HG03108 (cell line): ENCODE results near the gene CDR2.
"Not testable (repeated sequence)": the region's sequence is repeated elsewhere in the genome, so short reads cannot be mapped to it uniquely, and the experiment has no call there.

ENCODE experiments used
- ATAC-seq: cut with Tn5 transposase; IDR thresholded peaks from one replicate; pipeline ENCODE4 v1.9.1; 2021; ENCODE audit warnings: moderate library complexity; ENCODE audit not compliant: unreplicated experiment

CDR2 gene

DNA sequence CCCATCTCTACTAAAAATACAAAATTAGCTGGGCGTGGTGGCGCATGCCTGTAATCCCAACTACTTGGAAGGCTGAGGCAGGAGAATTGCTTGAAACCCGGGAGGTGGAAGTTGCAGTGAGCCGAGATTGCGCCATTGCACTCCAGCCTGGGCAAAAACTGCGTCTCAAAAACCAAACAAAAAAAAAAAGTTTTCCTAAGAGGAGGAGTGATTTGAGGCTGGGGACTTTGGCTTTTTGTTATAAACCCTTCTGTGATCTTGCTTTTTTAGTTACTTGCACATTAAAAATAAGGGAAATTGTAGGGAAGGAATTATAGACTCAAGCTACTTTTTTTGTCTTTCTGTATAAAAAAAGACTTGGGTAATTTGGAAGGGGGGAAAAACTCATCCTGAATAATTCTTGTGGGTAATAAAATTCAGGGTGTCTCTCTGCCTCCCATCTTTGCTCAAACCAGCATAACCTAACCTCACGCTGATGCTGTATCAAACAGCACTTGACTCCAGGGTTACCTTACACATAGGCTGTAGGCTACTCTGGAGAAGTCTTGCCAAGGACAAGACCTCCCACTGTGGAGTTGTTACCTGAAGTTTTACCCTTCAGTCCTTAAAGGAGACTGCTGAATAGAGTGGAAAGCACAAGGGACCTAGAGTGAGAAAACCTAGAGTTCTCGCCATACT, 1.7 kb upstream of the CDR2 start:
- no peak for ATAC-seq

DNA sequence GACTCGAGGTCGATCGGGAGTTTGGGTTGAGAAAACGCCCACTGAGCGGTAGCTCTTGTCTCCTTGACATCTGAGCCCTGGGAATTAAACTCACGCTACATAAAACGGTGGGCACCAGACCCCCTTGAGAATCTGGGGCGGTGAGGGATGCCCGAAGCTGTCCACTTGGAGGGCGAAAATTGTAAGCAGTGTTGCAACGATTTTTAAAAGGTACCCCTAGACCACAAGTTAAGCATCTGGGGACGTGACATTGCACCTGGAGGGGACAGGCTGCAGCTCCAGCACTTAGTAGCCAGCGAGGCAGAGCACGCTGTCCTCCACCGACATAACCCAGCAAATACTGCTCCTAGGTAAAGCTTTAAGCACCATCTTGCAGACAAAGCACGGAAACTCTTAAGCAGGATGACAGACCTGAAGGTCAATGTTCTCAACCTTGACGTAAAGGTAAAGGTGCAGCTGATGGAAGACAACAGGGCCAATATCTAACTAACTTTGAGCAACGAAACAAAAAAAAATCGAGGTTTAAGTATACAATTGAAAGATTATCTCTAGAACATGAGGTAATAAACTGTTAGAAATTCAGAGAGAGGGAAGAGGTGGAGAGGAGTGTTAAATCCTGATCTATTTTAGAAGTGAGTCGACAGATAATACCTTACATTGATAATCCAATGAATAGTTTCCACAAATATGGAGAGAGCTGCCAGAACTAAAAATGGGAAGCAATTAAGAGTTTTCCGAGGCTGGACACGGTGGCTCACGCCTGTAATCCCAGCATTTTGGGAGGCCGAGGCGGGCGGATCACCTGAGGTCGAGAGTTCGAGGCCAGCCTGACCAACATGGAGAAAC, 921 bp upstream of the CDR2 start:
- ATAC-seq, result no peak

DNA sequence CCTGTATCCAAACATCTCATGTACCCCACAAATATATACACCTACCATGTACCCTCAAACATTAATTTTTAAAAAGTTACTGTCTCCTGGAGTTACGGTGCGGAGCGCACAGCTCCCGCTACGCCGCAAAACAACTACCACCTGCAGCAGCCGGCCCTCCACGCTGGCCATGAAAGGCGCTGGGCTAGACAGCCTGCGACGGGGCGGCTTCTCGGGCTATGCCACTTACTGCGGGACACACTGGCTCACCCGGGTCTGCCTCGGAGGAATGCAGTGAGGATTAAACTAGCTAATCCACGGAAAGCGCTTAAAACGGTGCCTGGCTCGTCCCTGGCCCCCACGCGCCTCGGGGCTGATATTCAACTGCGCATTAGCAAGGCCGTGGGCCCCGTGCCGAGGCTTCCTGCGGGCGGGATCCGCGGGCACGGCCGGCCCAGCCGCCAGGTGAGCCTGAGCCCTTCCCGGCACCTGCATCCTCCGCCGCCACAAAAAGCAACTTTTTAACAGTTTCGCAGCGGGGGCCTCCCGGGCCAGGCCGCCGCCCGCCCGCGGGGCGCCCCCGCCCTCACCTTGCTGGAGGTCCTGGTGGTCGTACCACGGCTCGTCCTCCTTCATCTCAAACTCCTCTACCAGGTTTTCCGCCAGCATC, 633 bp downstream of the CDR2 start:
- peak; percentile 17 for ATAC-seq

DNA sequence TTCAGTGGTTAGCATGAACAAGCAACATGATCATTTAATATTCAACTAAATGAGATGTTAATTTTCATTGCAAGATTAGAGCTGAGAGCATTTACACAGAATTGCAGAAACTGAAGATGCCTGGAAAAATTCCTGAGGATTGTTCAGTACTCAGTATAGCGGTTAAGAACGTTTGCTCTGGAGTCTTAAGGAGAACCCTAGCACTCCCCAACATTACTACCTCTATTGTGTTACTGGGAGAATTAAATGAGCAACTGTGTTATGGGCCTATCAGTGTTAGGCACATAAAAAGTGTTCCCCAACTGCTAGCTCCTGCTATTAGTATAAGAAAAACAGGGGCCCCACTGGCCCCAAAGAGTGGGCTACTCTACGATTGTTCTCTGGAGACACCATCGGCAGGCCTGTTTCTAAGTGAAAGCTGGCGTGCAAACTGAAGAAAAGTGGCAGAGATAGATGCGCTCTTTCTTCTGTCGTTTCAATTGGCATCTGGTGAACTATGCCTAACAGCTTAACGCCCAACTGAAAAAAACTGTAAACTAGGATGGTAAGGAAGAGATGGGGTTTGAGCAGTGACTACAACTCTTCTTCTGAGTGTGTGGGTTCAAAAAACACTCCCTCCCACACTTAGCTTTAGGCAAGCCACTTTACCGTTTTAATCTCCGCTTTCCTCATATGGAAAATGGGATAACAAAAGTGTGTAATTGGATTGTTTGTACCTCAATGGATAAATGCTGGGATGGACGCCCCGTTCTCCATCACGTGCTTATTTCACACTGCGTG, 1.3 kb downstream of the CDR2 start:
- ATAC-seq, result no peak

- no peak for ATAC-seq
Measured at GRCh38 chr16:22370038-22370820, 4.2 kb downstream of the CDR2 start.

GRCh38 chr16:22369221-22369811, 5.1 kb downstream of the CDR2 start:
- no peak for ATAC-seq

DNA sequence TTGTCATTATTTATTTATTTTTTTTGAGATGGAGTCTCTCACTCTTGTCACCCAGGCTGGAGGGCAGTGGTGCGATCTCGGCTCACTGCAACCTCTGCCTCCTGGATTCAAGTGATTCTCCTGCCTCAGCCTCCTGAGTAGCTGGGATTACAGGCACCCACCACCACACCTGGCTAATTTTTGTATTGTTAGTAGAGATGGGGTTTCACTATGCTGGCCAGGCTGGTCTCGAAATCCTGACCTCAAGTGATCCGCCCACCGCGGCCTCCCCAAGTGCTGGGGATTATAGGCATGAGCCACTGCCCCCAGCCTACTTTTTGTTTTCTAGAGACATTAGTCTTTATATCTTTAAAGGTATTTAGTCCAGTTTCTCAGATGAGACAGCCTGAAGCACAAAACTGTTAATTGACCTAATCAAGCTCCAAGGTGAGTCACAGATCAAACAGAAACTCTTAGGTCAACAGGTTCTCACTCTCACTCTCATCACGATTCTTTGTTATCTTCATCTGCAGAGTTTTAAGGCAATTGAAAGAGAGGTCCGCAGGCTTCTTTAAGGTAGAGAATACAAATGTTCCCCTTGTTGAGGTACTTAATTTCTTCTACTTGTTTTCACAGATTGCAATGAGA, 6.1 kb downstream of the CDR2 start:
- ATAC-seq, result not testable (repeated sequence)

DNA sequence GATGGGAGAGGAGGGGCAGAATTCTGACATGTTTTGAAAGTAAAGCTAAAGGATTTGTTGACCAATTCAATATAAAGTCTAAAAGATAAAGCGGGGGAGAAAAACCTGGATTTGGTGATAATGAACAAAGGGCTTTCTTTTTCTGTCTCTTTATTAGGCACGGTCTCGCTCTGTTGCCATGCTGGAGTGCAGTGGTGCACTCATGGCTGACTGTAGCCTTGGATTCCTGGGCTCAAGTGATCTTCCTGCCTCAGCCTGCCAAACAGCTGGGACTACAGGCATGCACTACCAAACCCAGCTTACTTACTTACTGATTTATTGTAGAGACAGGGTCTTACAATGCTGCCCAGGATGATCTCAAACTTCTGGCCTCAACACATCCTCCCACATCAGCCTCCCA, 7.5 kb downstream of the CDR2 start:
- no peak for ATAC-seq

DNA sequence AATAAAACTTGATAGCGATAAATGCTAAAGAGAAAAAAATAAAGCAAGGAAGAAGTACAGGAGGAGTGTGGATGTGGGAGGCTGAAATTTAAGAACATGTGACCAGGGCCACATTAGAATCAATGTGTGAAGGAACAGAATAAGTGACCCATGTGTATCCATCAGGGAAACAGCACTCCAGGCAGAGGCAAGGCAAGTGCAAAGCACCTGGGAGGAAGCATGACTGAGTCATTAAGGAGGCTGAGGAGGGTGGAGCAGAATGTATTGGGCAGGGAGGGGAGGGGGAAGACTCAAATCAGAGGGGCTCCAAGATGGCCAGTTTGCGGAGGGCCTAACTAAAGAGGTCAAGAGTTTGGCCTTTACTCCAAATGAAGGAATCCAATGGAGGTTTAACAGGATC, 8.0 kb downstream of the CDR2 start:
- no peak for ATAC-seq

- no peak for ATAC-seq
Measured at GRCh38 chr16:22364241-22364640, 10.2 kb downstream of the CDR2 start.

DNA sequence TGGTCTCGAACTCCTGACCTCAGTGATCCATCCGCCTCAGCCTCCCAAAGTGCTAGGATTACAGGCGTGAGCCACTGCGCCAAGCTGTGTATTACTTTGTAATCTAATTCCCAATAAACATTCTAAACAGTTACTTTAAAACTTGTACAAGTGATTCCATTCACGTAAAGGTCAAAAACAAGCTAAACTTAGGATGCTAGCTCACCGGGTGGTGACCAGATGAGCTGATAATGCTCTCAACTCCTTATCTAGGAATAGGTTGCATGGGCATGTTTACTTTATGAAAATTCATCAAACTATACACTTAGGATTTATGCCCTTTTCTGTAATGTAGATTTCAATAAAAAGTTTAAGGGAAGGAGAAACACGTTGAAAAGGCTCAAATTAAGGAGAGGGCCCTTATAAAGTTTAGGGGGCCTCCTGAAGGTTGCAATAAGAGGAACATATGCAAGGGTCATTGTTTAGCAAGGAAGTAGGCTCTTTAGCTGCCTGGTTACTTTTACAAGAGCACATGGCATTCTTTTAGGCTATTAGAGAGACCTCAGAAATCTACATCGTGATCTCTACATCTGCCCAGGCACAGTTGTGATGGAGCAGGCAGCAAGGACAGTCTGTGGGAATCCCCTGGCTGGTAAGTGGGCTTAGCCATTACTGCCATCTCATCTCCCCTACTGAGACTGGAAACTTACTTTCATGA, 13.3 kb downstream of the CDR2 start:
- no peak for ATAC-seq

DNA sequence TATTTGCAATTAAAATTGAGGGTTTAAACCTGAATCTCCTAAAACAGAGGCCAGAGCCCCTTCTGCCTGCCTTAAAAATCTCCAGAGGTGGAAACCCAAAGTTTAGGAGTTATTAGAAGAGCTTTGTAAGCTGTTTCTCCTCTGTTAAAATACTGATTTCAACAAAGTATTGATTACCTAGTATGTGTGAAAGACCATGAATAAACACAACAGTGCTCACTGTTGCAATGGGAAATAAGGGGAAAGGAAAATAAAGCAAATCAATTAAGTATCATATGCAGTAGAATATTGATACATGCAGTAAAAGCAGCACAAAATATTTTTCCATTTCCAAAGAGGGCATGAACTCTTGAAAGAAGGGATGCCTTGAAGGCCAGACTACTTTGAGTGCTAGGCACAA, 14.7 kb downstream of the CDR2 start:
- ATAC-seq, result no peak

GRCh38 chr16:22358000-22358399, 16.4 kb downstream of the CDR2 start:
- no peak for ATAC-seq

DNA sequence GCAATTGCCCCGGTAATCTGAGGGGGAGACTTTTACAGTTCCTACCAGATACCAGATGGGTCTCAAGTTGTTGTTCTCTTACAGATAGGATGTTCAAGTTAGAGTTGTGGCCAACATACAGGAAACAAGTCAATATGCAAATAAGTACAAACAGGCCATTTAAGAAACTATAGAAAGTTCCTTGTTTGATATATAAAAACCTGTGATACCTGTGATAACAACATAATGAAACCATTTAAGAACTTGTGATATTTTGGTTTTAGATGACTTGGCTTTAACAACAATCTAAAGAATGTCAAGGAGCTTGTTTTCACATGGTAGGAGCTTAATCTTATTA, 16.8 kb downstream of the CDR2 start:
- peak; percentile 51 for ATAC-seq

GRCh38 chr16:22356930-22357634, 17.3 kb downstream of the CDR2 start:
- peak; percentile 24 for ATAC-seq

DNA sequence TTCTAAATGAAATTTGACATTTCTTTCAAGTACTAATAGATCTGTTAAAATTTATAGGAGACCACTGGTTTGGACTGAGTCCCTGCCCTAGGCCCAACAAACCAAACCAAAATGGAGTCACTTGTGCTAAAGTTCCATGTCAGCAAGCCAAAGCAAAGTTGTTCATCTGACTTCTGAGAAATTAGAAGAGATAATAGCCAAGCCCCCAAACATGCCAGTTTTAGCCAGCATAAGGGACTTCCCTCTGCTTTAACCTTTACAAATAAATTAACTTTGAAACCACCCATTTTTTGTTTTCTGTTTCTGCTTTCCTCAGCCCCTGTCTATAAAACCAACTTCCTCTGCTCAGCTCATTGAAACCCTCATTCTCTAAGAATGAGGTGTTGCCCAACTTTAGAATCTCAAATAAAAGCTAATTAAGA, 18.9 kb downstream of the CDR2 start:
- ATAC-seq, result peak; percentile 33

DNA sequence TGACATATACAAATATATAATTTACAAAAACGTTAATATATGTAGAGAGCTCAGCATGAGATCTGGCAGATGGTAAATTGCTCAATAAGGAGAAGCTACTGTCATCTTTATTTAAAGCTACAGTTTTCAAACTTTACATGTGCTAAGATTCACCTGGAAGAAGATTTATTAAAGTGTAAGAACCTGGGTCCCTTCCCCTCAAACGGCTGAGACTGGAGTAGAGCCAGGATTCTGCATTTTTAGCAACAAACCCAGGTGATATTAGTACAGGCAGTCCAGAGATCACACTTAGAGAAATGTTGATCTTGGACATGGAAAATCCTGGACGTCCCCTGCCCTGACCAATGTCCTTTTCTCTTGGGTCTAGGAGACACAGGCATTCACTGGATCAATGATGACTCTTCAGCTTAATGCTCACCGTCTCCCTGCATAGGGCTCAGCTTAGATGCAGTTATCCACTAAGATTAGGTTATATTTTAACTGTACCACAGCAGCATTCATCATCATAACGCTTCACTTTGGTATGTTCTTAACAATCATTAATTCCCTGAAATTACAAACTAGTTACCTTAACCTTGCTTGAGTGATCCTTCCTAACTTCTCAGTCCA, 20.4 kb downstream of the CDR2 start:
- ATAC-seq, result no peak
